GM12878 (cell line): ENCODE results near the gene DLX6.

ENCODE experiments used
- CTCF ChIP-seq, 3 experiments: IDR thresholded peaks in 2 of 3; conservative IDR thresholded peaks in 1 of 3; 2 replicates each; pipeline ENCODE4 v1.5.1; 2011; ENCODE audit warnings: low read depth in 3 of 3, low read length in 3 of 3, mild to moderate bottlenecking in 3 of 3, control low read depth in 2 of 3, moderate library complexity in 2 of 3, inconsistent platforms in 1 of 3, mixed read lengths in 1 of 3; ENCODE audit not compliant: control insufficient read depth in 2 of 3, insufficient read depth in 1 of 3; ENCODE audit errors: extremely low read depth in 1 of 3
- JUNB ChIP-seq: IDR thresholded peaks from 2 replicates; pipeline ENCODE4 v1.6.1; 2016; ENCODE audit warnings: antibody characterized with exemption, mild to moderate bottlenecking
- KLF5 ChIP-seq: fragments of 450-650 bp; IDR thresholded peaks from 2 replicates; pipeline ENCODE4 v1.6.1; 2014; ENCODE audit warnings: mild to moderate bottlenecking; ENCODE audit not compliant: partially characterized antibody
- POLR2AphosphoS5 ChIP-seq: IDR thresholded peaks from 2 replicates; pipeline ENCODE4 v1.6.1; 2011; ENCODE audit warnings: mild to moderate bottlenecking, low read length, inconsistent platforms
- RFX5 ChIP-seq: IDR thresholded peaks from 2 replicates; pipeline ENCODE4 v1.6.1; 2011; ENCODE audit warnings: low read depth, low read length, improper control_type of control experiment
- TAF1 ChIP-seq: IDR thresholded peaks from 2 replicates; pipeline ENCODE4 v1.6.1; 2011; ENCODE audit warnings: mild to moderate bottlenecking, low read depth, low read length, borderline replicate concordance

DNA sequence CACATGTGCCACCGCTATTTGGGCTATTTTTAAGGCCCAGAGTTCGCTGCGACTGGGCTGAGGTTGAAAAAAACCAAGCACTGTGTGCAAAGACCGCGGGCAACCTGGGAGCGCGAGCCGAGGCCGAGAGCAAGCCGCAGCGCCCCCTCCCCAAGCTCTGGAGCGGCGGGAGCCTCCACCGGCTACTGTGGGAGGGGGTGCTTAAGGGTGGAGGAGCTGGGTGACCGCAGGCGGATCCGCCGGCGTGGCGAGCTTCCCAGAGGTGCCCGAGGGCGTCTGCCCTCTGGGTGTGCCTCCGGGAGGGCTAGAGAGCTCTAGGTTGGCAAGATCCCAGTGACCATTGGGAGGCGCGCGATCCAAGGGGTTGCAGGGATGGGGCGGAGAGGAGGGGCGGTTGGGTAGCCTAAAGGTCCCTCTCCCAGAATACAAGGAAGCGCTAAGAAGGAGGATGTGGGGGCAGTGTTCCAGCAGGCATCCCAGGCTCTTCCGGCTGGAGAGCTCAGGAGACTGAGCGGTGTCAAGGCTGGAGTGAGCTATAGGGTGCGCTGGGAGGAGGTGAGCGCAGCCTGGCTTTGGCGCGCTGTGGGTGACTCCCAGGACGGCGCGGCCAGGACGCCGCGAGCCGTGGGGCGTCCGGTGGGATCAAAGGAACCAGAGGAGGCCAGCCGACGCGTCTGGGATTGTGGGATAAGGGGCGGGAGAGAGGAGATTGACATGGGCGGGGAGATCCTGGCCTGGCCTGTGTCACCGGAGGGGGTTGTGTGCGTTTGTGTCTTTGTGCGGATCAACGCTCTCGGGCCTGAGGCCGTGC lies 11.2 kb downstream of the DLX6 start:
- TF ChIP-seq KLF5 (no peak), TAF1 (no peak), RFX5 (no peak), JUNB (no peak), CTCF (IDR thresholded peaks at IDR 0.05 in 2 of 3, conservative IDR thresholded peaks at IDR 0.05 in 1 of 3; ENCODE audit: control insufficient read depth in 2 of 3, extremely low read depth in 1 of 3, insufficient read depth in 1 of 3, low read depth in 3 of 3, low read length in 3 of 3) (no peak), POLR2AphosphoS5 (no peak)
